HepG2 (cell line): Measurements from ENCODE around the gene TRMT1L. TPM values are rescaled to one million over a fixed set of nuclear protein-coding genes. Genes with fewer than 3 reads are reported as not detected.

Source experiments
- CENPT ChIP-seq: sonication (generic); formaldehyde crosslinking; IDR thresholded peaks from 2 replicates; pipeline ENCODE4 v1.8.0; 2022; ENCODE audit warnings: low read depth, mild to moderate bottlenecking, moderate library complexity, missing genetic modification reagents
- CHD2 ChIP-seq: IDR thresholded peaks from 2 replicates; pipeline ENCODE4 v1.6.1; 2011; ENCODE audit warnings: low read depth, low read length, improper control_type of control experiment
- DMTF1 ChIP-seq: sonication (generic); formaldehyde crosslinking; IDR thresholded peaks from 2 replicates; pipeline ENCODE4 v1.4.0; 2020; ENCODE audit warnings: mild to moderate bottlenecking, missing genetic modification reagents
- KDM3A ChIP-seq: IDR thresholded peaks from 2 replicates; pipeline ENCODE4 v1.6.1; 2018; ENCODE audit warnings: low read depth, missing compliant biosample characterization
- KMT2A ChIP-seq: sonication (generic); formaldehyde crosslinking; IDR thresholded peaks from 2 replicates; pipeline ENCODE4 v1.4.0; 2020; ENCODE audit warnings: missing genetic modification reagents
- NFAT5 ChIP-seq: sonication (generic); formaldehyde crosslinking; IDR thresholded peaks from 2 replicates; pipeline ENCODE4 v1.4.0; 2020; ENCODE audit warnings: missing genetic modification reagents
- NFATC3 ChIP-seq: sonication (generic); formaldehyde crosslinking; IDR thresholded peaks from 2 replicates; pipeline ENCODE4 v1.5.1; 2020; ENCODE audit warnings: mild to moderate bottlenecking, missing genetic modification reagents
- ZBTB3 ChIP-seq: sonication (generic); formaldehyde crosslinking; IDR thresholded peaks from 2 replicates; pipeline ENCODE4 v1.4.0; 2020; ENCODE audit warnings: low read depth, mild to moderate bottlenecking, moderate library complexity, missing genetic modification reagents, borderline replicate concordance
- ZNF136 ChIP-seq: sonication (generic); formaldehyde crosslinking; IDR thresholded peaks from 2 replicates; pipeline ENCODE4 v1.8.1; 2022; ENCODE audit warnings: low read depth, mild to moderate bottlenecking, moderate library complexity, missing genetic modification reagents
- ZNF160 ChIP-seq: sonication (generic); formaldehyde crosslinking; IDR thresholded peaks from 2 replicates; pipeline ENCODE4 v1.8.0; 2022; ENCODE audit warnings: mild to moderate bottlenecking, inconsistent platforms, missing genetic modification reagents
- ZNF230 ChIP-seq: sonication (generic); formaldehyde crosslinking; IDR thresholded peaks from 2 replicates; pipeline ENCODE4 v1.4.0; 2020; ENCODE audit warnings: mild to moderate bottlenecking, missing genetic modification reagents
- ZNF605 ChIP-seq: sonication (generic); formaldehyde crosslinking; IDR thresholded peaks from 2 replicates; pipeline ENCODE4 v1.8.0; 2022; ENCODE audit warnings: mild to moderate bottlenecking, missing genetic modification reagents
- ZNF607 ChIP-seq: sonication (generic); formaldehyde crosslinking; IDR thresholded peaks from 2 replicates; pipeline ENCODE4 v1.5.1; 2020; ENCODE audit warnings: missing genetic modification reagents, mild to moderate bottlenecking, borderline replicate concordance
- ZNF639 ChIP-seq: conservative IDR thresholded peaks from 2 replicates; pipeline ENCODE4 v1.6.1; 2018; ENCODE audit warnings: missing genetic modification reagents
- ZNF720 ChIP-seq: sonication (generic); formaldehyde crosslinking; IDR thresholded peaks from 2 replicates; pipeline ENCODE4 v1.4.0; 2020; ENCODE audit warnings: missing genetic modification reagents
- ZNF747 ChIP-seq: sonication (generic); formaldehyde crosslinking; IDR thresholded peaks from 2 replicates; pipeline ENCODE4 v1.8.1; 2023; ENCODE audit warnings: missing genetic modification reagents, mild to moderate bottlenecking, borderline replicate concordance
- ZNF781 ChIP-seq: sonication (generic); formaldehyde crosslinking; IDR thresholded peaks from 2 replicates; pipeline ENCODE4 v1.5.1; 2020; ENCODE audit warnings: borderline replicate concordance, mild to moderate bottlenecking, missing genetic modification reagents; ENCODE audit errors: not compliant biosample characterization
- ZXDC ChIP-seq: sonication (generic); formaldehyde crosslinking; IDR thresholded peaks from 2 replicates; pipeline ENCODE4 v1.5.0; 2020; ENCODE audit warnings: mild to moderate bottlenecking, missing genetic modification reagents
- polyA plus RNA-seq, 8 experiments: library from polyadenylated mRNA; depleted of rRNA in 3 of 8; stranded (reverse) in 7 of 8; unstranded in 1 of 8; fragments of >200 nt; fragmentation: Illumina TruSeq in 4 of 8; extraction: Trizol in 4 of 8; gene quantifications; 2 replicates each; pipeline versions ENCODE4 v1.2.1 to v1.2.3, GENCODE V29; 2011 to 2016; ENCODE audit warnings: low read depth in 4 of 8, missing spikeins in 1 of 8, mixed read lengths in 1 of 8; ENCODE audit not compliant: insufficient read depth in 1 of 8
- total RNA-seq, 5 experiments: library from RNA; depleted of rRNA; stranded (reverse); fragments of >200 nt; fragmentation: Illumina TruSeq; extraction: Trizol; gene quantifications; 2 replicates each; pipeline ENCODE4 v1.2.3, GENCODE V29; 2016; ENCODE audit warnings: low read depth in 1 of 5

TRMT1L gene
- total and polyA plus RNA-seq, 2 of the 13 experiments (the other 11 are each of a cell fraction or from before 2014, with no cell fraction given) = 17.9 to 19.2 TPM

GRCh38 chr1:185156288-185156853, 382 bp downstream of the TRMT1L start (continued):
- TF ChIP-seq KMT2A (CRISPR knock-in tag) = no peak
- TF ChIP-seq ZNF639 (CRISPR knock-in tag) = no peak
- 0 out of 2 replicates have a peak, but pooled peaks have one; percentile 59 for TF ChIP-seq CENPT (CRISPR knock-in tag)
- TF ChIP-seq KDM3A (CRISPR knock-in tag) = no peak
- no peak for TF ChIP-seq ZNF747 (CRISPR knock-in tag)
- no peak for TF ChIP-seq ZNF136 (CRISPR knock-in tag)
- TF ChIP-seq ZXDC (CRISPR knock-in tag) = no peak
- TF ChIP-seq ZNF160 = no peak
- peak; percentile 60; the same call in 1 of the 2 replicates for TF ChIP-seq NFAT5 (CRISPR knock-in tag)
- TF ChIP-seq CHD2 = no peak
- TF ChIP-seq ZBTB3 = no peak
- TF ChIP-seq NFATC3 (CRISPR knock-in tag) = no peak
- 0 out of 2 replicates have a peak, but pooled peaks have one; percentile 19 for TF ChIP-seq ZNF230 (CRISPR knock-in tag)
- no peak for TF ChIP-seq DMTF1
- TF ChIP-seq ZNF607 = peak; percentile 14; the same call in 1 of the 2 replicates
- TF ChIP-seq ZNF605 = no peak; the same call in 1 of the 2 replicates
- no peak for TF ChIP-seq ZNF720 (CRISPR knock-in tag)
- no peak for TF ChIP-seq ZNF781
